HG03571 (cell line): ENCODE data around the gene KRTAP6-2.

Source experiments
- ATAC-seq: cut with Tn5 transposase; IDR thresholded peaks from one replicate; pipeline ENCODE4 v1.9.1; 2021; ENCODE audit not compliant: unreplicated experiment

Gene KRTAP6-2

GRCh38 chr21:30598802-30599201 lies at the start of gene KRTAP6-2:
Gene KRTAP6-2 (minus strand): TSS chr21:30598902. CDS start chr21:30598874, 28 bp downstream.
- no peak for ATAC-seq

GRCh38 chr21:30646904-30647414 lies 48.3 kb upstream of the KRTAP6-2 start:
- no peak for ATAC-seq

DNA sequence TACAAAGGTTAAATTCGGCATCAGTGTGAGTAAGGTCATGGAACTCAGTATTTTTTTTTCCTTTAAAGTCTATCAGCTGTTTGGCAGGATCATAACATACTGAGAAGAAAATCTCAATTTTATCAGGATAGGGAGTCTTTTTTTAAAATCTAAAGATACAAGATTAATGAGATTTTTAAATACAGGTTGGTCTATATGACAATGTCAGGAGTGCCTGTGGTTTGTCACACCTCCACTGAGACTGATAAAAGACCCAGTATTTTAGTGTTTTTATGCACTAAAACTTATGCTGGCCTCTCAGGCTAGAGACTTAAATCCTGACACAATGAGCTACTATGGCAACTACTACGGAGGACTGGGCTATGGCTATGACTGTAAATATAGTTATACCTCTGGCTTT lies 43.9 kb upstream of the KRTAP6-2 start, which contains the start of gene KRTAP20-3:
Gene KRTAP20-3, plus strand, starts transcription at position 301 of the 400 bp plus-strand sequence.
- ATAC-seq = no peak

DNA sequence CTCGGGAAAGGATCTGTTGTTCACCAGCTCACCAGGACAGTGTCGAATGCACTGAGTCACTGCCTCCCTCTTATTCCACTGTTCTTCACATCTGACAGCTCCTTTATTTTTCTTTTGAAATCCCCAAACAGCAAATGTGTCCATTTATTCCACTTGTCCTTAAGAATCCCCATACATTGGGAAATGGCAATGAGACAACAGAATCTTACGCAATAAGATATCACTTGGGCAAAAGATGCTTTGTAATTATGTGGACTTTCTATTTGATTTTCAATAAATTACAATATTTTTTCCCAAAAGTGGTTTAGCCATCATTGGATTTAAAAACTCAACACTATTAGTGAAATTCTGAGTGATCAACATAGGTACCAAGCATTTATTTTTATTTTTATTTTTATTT lies 40.0 kb upstream of the KRTAP6-2 start:
- ATAC-seq = no peak

- ATAC-seq = no peak
These were observed 36.2 kb upstream of the KRTAP6-2 start, which contains the start of gene KRTAP20-2 for GRCh38 chr21:30634906-30635305. Gene KRTAP20-2 (plus strand): TSS chr21:30635206. CDS start chr21:30635264, 58 bp downstream.

GRCh38 chr21:30629200-30629599 lies 30.5 kb upstream of the KRTAP6-2 start:
- no peak for ATAC-seq

- no peak for ATAC-seq
These were observed 29.4 kb upstream of the KRTAP6-2 start for GRCh38 chr21:30628109-30628508.

DNA sequence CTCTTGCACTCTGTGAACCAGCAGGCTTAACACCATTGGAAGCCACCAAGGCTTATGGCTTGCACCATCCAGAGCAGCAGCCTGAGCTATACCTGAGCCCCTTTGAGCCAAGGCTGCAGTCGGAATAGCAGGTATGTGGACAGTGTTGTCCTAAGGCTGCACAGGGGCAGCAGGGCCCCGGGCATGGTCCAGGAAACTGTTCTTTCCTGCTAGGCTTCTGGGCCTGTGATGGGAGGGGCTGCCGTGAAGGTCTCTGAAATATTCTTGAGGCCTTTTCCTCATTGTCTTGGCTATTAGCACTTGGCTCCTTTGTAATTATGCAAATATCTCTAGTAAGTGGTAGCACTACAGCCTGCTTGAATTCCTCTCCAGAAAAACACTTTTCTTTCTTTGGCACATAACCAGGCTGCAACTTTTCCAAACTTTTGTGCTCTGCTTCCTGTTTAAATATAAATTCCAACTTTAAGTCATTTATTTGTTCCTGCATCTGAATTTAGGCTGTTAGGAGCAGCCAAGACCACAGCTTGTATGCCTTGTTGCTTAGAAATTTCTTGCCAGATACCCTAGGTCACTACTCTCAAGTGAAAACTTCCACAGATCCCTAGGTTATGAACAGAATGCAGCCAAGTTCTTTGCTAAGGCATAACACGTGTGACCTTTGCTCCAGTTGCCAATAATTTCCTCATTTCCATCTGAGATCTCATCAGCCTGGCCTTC lies 26.9 kb upstream of the KRTAP6-2 start:
- no peak for ATAC-seq

DNA sequence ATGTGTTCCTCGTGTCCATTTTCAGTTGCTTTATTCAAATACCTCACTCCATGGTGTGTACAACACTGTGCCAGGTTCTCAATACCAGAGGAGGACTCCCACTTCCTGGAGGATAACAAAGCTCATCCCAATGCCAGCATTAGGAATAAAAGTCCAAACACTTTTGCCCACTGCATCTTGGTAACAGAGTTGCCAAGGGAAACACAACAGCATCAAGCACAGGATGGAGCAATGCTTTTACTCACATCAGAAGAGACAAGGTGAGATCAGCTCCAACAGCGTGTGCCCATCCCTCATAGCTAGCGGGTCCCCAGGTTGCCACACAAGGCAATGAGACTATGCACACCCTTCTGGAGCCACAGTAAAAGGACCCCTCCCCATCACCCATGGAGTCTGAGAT lies 24.7 kb upstream of the KRTAP6-2 start:
- no peak for ATAC-seq

DNA sequence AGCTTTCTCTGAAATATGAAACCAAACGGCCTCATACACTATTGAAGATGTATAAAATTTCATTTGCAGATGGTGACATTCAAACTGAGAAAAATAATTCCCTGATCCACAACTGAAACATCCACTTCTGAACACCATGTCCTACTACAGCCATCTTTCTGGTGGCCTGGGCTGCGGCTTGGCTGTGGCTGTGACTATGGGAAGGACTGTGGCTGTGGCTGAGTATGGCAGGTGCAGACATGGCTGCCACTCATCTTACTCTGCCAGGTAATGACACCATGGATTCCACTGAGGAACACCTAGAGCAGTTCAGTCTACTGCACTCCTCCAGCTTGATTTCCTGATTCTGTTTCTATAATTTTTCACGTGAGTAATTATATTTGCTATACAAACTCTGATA lies 21.8 kb upstream of the KRTAP6-2 start, which contains the start of gene KRTAP20-4:
Gene KRTAP20-4, plus strand, starts transcription at position 106 of the 400 bp plus-strand sequence.
- no peak for ATAC-seq

DNA sequence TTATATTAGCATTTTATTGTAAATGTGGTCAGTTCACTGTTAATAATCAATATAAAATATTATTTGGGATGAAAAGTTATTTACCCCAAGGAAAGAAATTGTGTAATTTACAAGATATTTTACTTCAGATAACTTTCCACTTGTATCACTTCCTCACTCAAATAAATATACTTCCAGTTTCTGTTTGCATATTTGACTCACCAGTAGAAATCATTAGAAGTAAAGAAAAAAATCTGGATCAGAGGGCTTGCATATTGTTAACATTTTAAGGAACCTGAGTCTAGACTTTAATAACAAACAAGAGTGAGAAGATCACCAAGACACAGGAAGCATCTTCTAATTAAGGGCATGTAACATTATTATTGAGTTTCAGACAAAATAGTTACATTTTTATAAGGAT lies 21.4 kb upstream of the KRTAP6-2 start:
- ATAC-seq = no peak

DNA sequence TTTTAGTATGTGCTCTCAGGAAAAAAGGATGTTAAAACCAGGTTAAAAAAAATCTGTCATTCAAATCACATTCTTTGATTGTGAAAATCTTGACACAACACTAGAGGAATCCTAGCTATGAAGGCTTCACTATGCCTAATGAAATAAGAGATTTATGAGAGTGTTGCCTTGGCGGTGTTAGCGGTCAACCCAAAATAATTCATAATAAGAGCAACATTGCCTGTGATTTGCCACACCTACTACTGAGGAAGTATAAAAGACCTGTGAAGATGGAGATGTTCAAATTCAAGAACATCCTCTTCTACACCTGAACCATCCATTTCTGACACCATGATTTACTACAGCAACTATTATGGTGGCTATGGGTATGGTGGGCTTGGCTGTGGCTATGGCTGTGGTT lies 17.4 kb upstream of the KRTAP6-2 start, which contains the start of gene KRTAP20-1:
Gene KRTAP20-1, plus strand, starts transcription at position 301 of the 400 bp plus-strand sequence. Its CDS starts 30 bp downstream, at position 331.
- ATAC-seq = no peak

GRCh38 chr21:30615199-30615598 lies 16.5 kb upstream of the KRTAP6-2 start:
- no peak for ATAC-seq

- no peak for ATAC-seq
These were observed 15.1 kb upstream of the KRTAP6-2 start, which contains the start of gene KRTAP6-1 for GRCh38 chr21:30613836-30614235. Gene KRTAP6-1 (minus strand): TSS chr21:30613930. CDS start chr21:30613904, 26 bp downstream.

GRCh38 chr21:30612132-30612531 lies 13.4 kb upstream of the KRTAP6-2 start:
- ATAC-seq = no peak

DNA sequence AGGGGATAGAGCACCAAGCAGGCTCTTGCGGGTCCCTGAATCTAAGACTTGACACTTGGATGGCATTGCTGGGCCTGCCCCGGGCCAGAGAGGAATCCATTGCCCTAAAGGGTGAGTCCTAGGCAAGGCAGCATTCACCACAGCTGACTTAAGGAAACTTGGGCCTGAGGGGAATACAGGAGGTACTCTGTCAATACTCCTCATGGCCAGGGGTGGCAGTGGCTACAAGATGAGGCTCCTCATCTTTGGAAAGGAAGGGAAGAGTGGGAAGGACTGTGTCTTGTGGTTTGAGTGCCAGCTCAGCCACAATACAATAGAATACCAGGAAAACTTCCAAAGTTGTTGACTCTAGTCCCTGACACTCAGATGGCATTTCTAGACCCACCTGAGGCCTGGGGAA lies 7.3 kb upstream of the KRTAP6-2 start:
- ATAC-seq = no peak

GRCh38 chr21:30600787-30601186 lies 2.1 kb upstream of the KRTAP6-2 start, which contains the start of gene KRTAP22-1:
Gene KRTAP22-1 (plus strand): TSS chr21:30601087.
- no peak for ATAC-seq

- ATAC-seq = no peak
These were observed 6.6 kb downstream of the KRTAP6-2 start, which contains the start of gene KRTAP6-3 for GRCh38 chr21:30592140-30592539. Gene KRTAP6-3 (plus strand): TSS chr21:30592440. CDS start chr21:30592446, 6 bp downstream.

GRCh38 chr21:30590297-30590696 lies 8.4 kb downstream of the KRTAP6-2 start, which contains the start of gene KRTAP22-2:
Gene KRTAP22-2 (minus strand): TSS chr21:30590397.
- ATAC-seq = no peak

GRCh38 chr21:30582870-30583269 lies 15.8 kb downstream of the KRTAP6-2 start:
- ATAC-seq = no peak

- ATAC-seq = no peak
These were observed 18.6 kb downstream of the KRTAP6-2 start for GRCh38 chr21:30580132-30580531.

- ATAC-seq = no peak
These were observed 19.4 kb downstream of the KRTAP6-2 start for GRCh38 chr21:30579346-30579745.
